Brain microvascular endothelial cell (primary cell): ENCODE measurements around the gene AP5Z1.

Experiments used
- DNase-seq: peaks from one replicate; pipeline ENCODE4 v3.0.0-alpha.2; 2020
- H3K27ac ChIP-seq: fragments of 250-450 bp; sonication (Bioruptor Pico); 2 replicates; pipeline ENCODE4 v1.5.1; 2020; ENCODE audit warnings: mild to moderate bottlenecking, moderate library complexity
- H3K27me3 ChIP-seq: fragments of 250-450 bp; sonication (Bioruptor Pico); replicated peaks from 2 replicates; pipeline ENCODE4 v1.5.1; 2020; ENCODE audit warnings: mild to moderate bottlenecking
- H3K36me3 ChIP-seq: fragments of 250-450 bp; sonication (Bioruptor Pico); replicated peaks from 2 replicates; pipeline ENCODE4 v1.5.1; 2020; ENCODE audit warnings: mild to moderate bottlenecking
- H3K4me3 ChIP-seq: 2 replicates; pipeline ENCODE4 v1.5.1; 2011; ENCODE audit warnings: low read depth, mild to moderate bottlenecking, control low read depth, low read length, moderate library complexity
- CTCF ChIP-seq: IDR thresholded peaks from 2 replicates; pipeline ENCODE4 v1.5.1; 2011; ENCODE audit warnings: low read depth, mild to moderate bottlenecking, moderate library complexity, low read length, control low read depth, inconsistent platforms; ENCODE audit errors: missing control alignments
- in situ Hi-C: cut with HindIII; loops from 2 replicates; pipeline ENCODE4 v1.10.0; 2017; ENCODE audit warnings: low sequenced_read_pairs, low pct_ligation_motif_present

AP5Z1 gene

GRCh38 chr7:4796453-4796852 is 21.0 kb downstream of the AP5Z1 start:
- no peak overlapping the region for H3K27ac ChIP-seq
- DNase-seq, result no peak
- H3K4me3 ChIP-seq, result no peak overlapping the region
- TF ChIP-seq CTCF, result no peak
- peaks cover 6% of the 10 kb centered on the region for H3K36me3 ChIP-seq
- in situ Hi-C loops, result no loop called here
- no peaks in the 10 kb centered on the region for H3K27me3 ChIP-seq

DNA sequence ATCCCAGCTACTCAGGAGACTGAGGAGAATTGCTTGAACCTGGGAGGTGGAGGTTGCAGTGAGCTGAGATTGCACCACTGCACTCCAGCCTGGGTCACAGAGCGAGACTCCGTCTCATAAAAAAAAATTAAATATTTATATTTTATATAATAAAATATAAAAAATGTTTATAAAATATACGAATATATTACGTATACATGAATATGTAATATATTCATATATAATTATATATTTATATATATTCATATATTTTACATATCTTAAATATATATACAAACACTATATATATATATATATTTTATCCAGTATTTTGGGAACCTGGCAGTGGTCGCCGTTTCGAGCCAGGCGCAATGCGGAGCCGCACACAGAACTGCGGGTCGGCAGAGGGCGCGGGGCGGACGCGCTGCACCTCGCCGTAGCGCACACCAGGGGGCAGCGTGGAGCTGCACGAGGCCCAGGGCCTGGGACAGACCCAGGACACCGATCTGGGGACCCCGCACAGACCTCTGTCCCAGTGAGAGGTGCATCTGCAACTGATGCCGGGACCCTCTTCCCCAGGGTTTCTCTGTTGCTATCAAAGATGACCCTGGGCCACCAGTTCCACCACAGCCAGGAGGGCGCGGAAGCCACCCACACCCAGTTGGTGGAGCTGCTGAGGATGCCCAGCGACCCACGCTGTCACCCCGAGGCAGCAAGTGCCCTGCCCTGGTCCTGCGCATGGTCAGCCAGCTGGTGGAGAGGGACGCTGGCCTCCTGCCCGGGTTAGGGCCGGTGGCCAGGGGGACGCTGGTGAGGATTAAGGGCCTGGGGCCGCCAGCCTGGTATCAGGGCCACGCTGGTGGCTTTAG is 22.7 kb downstream of the AP5Z1 start:
- DNase-seq, result no peak
- no peak overlapping the region for H3K27ac ChIP-seq
- H3K36me3 ChIP-seq, result no peaks in the 10 kb centered on the region
- TF ChIP-seq CTCF, result peak; percentile 82
- in situ Hi-C loops, result no loop called here
- H3K27me3 ChIP-seq, result no peaks in the 10 kb centered on the region
- no peak overlapping the region for H3K4me3 ChIP-seq

DNA sequence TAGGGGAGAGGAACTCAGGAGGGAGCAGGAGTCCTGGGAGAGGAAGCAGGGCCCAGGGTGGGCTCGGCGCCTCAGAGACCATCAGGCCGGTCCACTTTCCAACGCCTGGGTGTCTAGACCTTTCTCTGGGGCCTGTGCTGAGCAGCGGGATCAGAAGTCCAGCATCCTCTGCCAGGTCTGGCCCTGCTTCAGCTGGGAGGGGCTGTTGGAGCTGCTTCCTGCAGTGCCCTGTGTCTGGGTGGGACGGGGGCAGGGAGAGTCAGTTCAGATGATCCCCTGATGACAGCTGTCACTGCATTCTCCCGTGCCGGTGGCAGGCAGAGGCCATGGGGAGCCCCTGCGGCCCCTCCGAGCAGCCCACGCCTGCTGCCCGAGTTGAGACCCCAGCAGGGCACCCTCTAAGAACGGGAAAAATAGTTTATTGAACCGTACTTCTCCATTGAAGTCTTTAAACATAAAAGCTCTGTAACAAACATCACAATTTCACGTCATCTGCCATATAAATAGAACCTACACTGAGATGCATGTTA is 23.3 kb downstream of the AP5Z1 start:
- H3K27me3 ChIP-seq, result no peaks in the 10 kb centered on the region
- in situ Hi-C loops, result no loop called here
- H3K27ac ChIP-seq, result no peak overlapping the region
- no peak overlapping the region for H3K4me3 ChIP-seq
- no peak for DNase-seq
- no peaks in the 10 kb centered on the region for H3K36me3 ChIP-seq
- TF ChIP-seq CTCF, result no peak

DNA sequence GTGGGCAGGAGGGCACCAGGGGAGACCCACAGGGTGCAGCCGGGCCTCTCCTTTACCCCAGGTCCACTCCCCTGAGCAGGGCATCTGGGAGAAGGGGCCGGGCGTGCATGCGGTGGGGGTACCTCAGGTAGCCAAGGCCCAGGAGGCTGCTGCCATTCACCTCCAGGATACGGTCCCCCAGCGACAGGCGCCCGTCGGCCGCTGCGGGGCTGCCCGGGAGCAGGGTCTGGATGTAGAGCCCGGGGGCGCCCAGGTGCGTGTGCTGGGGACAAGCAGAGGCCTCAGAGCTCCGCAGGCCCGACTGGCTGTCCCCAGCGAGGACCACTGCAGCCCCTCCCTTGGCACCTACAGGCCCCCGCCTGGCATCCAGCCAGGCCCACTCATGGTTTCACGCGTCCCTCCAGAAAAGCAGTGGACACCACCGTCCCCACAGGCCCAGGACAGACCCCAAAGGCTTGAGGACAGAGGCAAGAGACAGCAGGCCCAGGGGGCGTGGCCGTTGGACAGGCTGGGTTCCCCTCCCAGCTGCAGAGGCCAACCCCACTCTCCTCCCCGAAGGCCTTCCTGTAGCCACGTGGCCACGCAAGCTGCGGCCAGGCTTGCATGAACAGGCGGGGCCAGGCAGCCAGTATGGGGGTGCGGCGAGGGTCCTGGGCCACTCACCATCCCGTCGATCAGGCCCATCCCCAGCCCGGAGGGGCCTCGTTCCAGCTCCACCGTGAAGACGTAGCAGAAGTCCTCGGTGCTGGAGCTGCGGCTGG is 24.3 kb downstream of the AP5Z1 start:
- H3K36me3 ChIP-seq, result no peaks in the 10 kb centered on the region
- no peak overlapping the region for H3K27ac ChIP-seq
- H3K27me3 ChIP-seq, result no peaks in the 10 kb centered on the region
- in situ Hi-C loops, result no loop called here
- TF ChIP-seq CTCF, result no peak
- DNase-seq, result no peak
- no peak overlapping the region for H3K4me3 ChIP-seq

DNA sequence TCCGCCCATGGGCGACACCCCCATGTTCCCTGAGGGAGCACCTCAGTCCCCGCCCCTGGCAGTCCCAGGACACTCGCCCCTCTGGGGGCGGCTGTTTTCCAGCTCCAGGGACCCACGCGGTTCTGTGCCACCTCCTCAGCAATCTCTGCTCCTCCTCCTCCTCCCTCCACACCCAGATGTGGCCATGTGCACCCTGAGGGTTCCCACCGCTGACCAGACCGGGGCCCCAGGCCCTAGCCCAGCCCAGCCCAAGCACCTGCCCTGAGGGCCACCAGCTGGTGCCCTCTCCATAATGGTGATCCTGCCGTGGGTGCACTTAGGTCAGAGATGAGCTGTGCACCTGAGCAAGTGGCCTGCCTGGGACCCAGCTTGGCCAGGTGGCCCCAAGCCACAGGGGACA is 25.1 kb downstream of the AP5Z1 start:
- Histone ChIP-seq H3K27me3 (no peaks in the 10 kb centered on the region), H3K4me3 (no peak overlapping the region), H3K27ac (no peak overlapping the region), H3K36me3 (no peaks in the 10 kb centered on the region)
- TF ChIP-seq CTCF, result no peak
- no peak for DNase-seq
- in situ Hi-C loops, result no loop called here
